HG03280 (cell line): ENCODE data around the gene SYNJ1.
A peak's percentile ranks its signal among the peaks of the same experiment; 100 is the strongest.
"Not testable (repeated sequence)": the region's sequence is repeated elsewhere in the genome, so short reads cannot be mapped to it uniquely, and the experiment has no call there.

ENCODE experiments used
- ATAC-seq: cut with Tn5 transposase; IDR thresholded peaks from one replicate; pipeline ENCODE4 v1.9.1; 2021; ENCODE audit warnings: mild to moderate bottlenecking, moderate library complexity; ENCODE audit not compliant: unreplicated experiment

SYNJ1 gene

GRCh38 chr21:32626621-32627196 lies 101.1 kb downstream of the SYNJ1 start:
- ATAC-seq = no peak

GRCh38 chr21:32618218-32618617 lies 109.6 kb downstream of the SYNJ1 start:
- ATAC-seq = not testable (repeated sequence)

GRCh38 chr21:32613436-32614043 lies 114.3 kb downstream of the SYNJ1 start:
- no peak for ATAC-seq

GRCh38 chr21:32612999-32613337 lies 114.8 kb downstream of the SYNJ1 start:
- ATAC-seq = no peak

- peak; percentile 95 for ATAC-seq
These were observed 115.5 kb downstream of the SYNJ1 start, which contains the start of gene CFAP298 for GRCh38 chr21:32612075-32612998. CFAP298 (minus strand) TSS chr21:32612377; CDS start chr21:32612243, 134 bp downstream.

GRCh38 chr21:32611471-32611997 lies 116.3 kb downstream of the SYNJ1 start:
- ATAC-seq = no peak

- ATAC-seq = not testable (repeated sequence)
These were observed 116.9 kb downstream of the SYNJ1 start for GRCh38 chr21:32610940-32611339.

- no peak for ATAC-seq
These were observed 119.0 kb downstream of the SYNJ1 start for GRCh38 chr21:32608851-32609250.

GRCh38 chr21:32605469-32605868 lies 122.3 kb downstream of the SYNJ1 start:
- ATAC-seq = no peak

- ATAC-seq = no peak
These were observed 123.3 kb downstream of the SYNJ1 start for GRCh38 chr21:32604464-32604863.

GRCh38 chr21:32603131-32603530 lies 124.7 kb downstream of the SYNJ1 start:
- ATAC-seq = no peak

- no peak for ATAC-seq
These were observed 125.7 kb downstream of the SYNJ1 start for GRCh38 chr21:32602099-32602498.

- ATAC-seq = no peak
These were observed 128.3 kb downstream of the SYNJ1 start for GRCh38 chr21:32599526-32599925.

- ATAC-seq = no peak
These were observed 128.7 kb downstream of the SYNJ1 start for GRCh38 chr21:32599091-32599490.

GRCh38 chr21:32597205-32597604 lies 130.6 kb downstream of the SYNJ1 start:
- ATAC-seq = no peak

- ATAC-seq = no peak
These were observed 132.4 kb downstream of the SYNJ1 start for GRCh38 chr21:32595431-32595830.

GRCh38 chr21:32593690-32594089 lies 134.1 kb downstream of the SYNJ1 start:
- ATAC-seq = no peak

- no peak for ATAC-seq
These were observed 134.8 kb downstream of the SYNJ1 start for GRCh38 chr21:32592929-32593502.

GRCh38 chr21:32590130-32590529 lies 137.7 kb downstream of the SYNJ1 start:
- ATAC-seq = no peak

- no peak for ATAC-seq
These were observed 140.2 kb downstream of the SYNJ1 start for GRCh38 chr21:32587651-32588050.

GRCh38 chr21:32587120-32587519 lies 140.7 kb downstream of the SYNJ1 start:
- ATAC-seq = no peak
